HT1080 (cell line): ENCODE results near the gene FAM89A. TPM values are rescaled to one million over a fixed set of nuclear protein-coding genes. Genes with fewer than 3 reads are reported as not detected.
A peak's percentile ranks its signal among the peaks of the same experiment; 100 is the strongest.
"Not testable (repeated sequence)": the region's sequence is repeated elsewhere in the genome, so short reads cannot be mapped to it uniquely, and the experiment has no call there.

ENCODE experiments used
- DNase-seq: peaks from one replicate; pipeline ENCODE4 v3.0.0-alpha.2; 2015; ENCODE audit warnings: low read depth
- total RNA-seq: library from RNA; depleted of rRNA; stranded (reverse); fragments of >200 nt; shearing (Covaris generic); gene quantifications from 2 replicates; pipeline ENCODE4 v1.2.3, GENCODE V29; 2014

The FAM89A gene
- total RNA-seq, 1 experiment from 2014 or later = 14.4 TPM

DNA sequence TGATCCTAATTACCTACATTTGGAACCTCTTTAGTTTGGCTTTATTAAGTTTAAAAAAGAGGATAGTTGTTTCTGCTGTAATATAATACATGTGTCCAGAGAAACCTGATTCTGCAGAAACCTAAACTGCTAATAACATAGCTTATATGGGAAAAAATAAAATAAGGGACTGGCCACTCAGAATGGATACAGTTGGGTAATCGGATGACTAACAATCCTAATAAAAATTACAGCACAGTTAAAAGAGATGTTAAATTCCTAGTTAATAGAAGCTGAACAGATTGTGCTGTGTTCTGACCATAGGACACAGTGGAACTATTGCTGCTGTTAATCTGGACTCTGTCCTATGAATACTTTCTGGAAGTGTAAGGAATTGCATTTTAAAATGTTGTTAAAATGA, 45.2 kb downstream of the FAM89A start:
- no peak for DNase-seq

DNA sequence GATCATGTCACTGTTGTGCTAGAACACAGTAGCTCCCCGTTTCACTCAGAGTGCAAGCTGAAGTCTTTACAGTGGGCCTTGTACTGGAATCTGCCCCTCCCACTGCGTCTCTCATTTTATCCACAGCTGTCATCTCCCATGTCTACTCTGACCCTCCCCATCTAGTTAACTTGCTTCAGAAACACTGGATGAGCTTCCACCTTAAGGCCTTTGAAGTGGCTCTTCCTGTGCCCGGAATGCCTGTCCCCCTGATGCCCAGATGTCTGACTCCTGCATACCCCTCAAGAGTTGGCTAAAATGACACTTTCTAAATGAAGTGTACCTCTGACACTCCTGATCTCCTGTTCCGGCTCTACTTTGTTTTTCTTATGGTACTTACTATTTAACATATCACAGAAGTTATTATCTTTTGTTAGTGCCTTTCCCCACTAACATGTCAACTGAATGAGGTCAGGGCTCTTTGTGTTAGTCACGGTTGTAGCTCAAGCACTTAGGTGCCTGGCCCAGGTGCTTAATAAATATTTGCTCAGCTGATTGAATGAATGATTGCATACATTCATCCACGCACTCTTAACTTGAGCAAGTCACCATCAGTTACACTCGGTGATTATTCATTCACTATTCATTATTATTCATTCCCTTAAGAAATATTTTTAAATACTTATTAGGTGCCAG, 47.8 kb downstream of the FAM89A start:
- DNase-seq = no peak

DNA sequence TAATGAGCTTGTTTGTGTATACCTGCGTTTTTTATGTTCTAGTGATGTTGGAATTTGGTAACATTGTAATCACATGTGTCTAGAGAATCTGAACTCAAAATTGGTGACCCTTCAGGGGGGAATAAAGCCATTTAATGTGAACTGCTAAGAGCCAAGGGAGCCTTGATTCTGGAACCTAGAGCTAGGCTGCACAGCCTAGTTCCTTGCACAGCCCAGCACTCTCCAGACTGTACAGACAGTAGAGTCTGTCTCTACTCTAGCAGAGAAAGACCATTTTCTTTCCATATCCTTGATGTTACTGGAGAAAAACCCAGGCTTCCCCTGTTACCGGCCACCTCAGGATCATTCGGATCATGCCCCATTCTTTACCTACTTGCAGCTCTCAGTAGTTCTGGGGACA, 52.6 kb downstream of the FAM89A start:
- DNase-seq = no peak

DNA sequence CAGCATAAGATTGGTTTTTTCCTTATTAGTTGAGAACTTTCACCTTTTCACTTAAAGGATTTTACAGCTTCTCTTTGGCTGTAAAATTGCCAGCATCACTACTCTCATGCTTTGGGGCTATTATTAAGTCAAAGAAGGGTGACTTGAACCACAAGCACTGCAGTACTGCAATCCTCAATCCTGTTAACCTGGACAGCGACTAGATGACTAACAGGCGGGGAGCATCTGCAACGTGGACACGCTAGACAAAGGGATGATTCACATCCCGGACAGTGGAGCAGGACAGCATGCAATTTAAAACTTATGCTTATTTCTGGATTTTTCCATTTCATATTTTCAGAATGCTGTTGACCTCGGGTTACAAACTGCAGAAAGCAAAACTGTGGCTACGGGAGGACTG, 53.1 kb downstream of the FAM89A start:
- peak; percentile 79 for DNase-seq

DNA sequence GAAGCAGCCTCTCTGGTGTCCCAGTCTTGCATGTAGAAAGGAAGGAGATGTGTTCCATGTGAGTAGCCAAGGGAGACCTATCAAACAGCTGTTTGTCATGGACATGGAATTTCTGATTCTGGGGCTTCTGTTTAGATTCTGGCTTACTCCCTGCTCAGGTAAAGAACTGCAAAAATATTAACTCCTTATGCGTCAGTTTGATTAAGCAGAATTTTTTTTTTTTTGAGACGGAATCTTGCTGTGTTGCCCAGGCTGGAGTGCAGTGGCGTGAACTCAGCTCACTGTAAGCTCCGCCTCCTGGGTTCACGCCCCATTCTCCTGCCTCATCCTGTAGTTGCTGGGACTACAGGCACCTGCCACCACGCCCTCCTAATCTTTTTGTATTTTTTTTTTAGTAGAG, 54.3 kb downstream of the FAM89A start:
- DNase-seq = no peak

DNA sequence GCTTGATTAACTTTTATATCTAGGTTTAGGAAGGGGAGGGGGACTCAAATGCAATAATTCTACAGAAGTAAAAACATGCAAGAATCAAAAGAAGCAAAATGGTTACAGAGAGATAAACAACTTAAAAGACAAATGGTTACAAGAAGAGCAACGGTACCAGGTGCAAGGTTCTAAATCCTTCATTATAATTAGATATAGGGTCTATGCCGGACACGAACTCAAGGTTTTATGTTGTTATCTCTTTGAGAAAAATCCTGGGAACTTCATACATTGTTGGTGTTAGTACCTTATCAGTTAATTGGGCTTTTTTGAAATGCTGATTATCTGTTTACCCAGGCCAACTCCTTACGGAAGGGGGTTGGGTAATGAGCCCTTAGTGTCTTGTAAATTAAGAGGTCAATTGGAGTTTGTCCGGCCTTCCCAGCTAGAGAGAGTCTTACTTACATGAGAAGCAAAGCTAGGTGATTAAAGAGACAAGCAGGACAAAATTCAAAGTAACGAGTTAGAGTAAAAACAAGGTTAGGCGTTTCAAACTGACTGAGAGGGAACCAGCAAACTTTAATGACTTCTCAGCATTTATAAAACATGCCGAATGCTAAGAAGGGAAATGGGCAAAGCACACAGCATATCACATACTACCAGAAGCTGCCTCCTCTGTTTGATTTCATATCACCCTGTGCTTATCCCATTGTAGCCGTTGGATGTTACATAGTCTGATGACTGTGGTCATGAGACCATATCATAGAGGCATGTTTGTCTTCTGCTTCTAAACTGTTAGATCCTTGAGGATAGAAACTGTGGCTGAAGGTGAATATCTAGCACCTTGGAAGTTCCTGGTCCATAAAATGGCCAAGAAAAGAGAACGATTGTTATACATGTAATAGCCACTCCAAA, 55.2 kb downstream of the FAM89A start:
- DNase-seq = not testable (repeated sequence)

DNA sequence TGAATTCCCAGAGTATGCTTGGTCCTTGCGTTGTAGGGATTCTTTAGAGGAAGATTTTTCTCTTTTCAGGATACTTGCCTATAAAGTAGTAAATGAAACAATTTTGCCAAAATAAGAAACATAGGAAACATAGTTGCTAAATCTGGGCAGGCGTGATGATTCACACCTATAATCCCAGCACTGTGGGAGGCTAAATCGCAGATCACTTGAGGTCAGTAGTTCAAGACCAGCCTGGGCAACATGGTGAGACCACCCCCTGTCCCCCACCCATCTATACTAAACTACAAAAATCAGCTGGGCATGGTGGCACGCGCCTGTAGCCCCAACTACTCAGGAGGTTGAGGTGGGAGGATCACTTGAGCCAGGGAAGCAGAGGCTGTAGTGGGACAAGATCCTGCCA, 56.2 kb downstream of the FAM89A start:
- no peak for DNase-seq

DNA sequence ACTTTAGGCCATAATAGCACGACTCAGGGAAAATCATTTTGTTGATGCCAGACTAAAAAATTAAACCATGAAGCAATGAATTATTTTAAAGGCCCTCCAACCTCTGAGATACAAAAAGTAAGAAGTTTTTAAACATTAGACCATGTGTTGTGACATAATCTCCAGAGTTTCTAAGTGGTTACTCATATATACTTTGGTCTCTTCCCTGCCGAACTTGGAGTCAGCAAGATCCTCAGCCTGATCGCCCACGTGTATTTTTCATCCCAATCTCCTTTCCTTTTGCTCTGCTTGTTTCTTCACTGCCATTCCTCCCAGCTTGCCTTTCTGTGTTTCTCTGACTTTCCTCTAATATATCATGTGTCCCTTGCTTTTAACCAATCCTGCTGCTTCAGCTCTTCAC, 57.4 kb downstream of the FAM89A start:
- DNase-seq = no peak

DNA sequence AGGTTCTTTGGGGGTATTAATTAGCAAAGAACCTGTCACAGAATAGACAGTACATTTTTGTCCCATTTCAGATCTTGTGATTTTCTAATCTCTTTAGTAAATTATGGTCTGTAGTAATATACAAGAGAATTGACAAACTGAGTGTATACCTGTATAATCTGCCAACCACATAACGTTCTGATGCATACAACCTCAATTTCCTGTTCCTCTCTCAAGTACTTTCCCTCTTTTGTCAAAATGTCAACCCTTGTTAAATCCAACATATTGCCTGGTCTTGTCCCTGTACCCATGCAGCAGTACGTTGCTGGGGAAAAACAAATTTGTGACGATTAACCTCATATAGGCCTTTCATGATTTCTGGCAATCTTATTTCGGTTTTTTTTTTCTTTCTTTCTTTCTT, 60.1 kb downstream of the FAM89A start:
- no peak for DNase-seq

DNA sequence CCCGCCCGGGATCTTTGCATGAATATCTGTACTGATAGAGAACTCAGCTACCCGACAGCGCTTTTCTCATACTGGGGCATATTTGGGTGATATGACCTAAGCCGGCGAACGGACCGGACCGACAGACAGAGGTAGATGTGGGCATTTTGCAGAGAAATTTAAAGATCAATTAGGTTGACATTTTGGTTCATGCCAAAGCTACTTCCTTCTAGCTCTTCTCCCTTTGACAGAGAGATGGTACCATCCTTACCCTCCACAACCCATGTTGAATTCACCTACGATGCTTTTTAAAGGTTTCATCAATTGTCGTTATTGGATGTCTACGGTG, 60.7 kb downstream of the FAM89A start:
- no peak for DNase-seq

DNA sequence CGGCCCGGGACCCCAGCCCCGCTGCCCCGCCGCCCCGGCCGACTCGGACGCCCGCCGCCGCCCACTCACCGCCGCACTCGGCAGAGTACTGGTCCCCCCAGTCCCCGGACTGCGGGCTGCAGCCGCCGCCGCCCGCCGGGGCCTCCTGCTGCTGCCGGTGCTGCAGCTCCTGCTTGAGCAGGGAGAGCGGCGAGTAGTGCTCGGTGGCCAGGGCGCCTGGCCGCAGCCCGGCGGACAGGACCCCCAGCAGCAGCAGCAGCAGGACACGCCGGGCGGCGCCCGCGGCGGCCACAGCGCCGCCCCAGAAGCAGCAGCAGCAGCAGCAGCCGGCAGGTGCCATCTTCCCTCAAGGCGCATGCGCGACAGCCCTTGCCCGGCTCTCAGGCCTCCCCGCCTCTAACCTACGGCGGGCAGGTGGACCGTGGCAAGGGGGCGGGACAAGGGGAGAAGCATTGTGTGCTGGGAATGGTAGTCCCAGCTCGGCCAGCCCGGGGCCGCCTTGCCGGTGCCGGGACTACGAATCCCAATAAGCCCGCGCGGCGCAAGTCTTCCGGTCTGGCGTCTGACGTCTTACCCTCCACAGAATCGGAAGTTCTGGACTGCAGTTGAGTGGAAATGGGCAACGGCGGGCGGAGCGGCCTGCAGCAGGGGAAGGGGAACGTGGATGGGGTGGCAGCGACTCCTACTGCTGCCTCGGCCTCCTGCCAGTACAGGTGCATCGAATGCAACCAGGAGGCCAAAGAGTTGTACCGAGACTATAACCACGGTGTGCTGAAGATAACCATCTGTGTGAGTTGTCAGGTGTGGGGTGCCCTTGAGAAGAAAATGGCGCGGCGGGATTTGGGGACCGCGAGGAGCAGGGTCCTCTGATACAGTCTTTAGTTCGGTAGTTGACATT, 61.3 kb downstream of the FAM89A start, which contains the start of the genes ARV1 and TTC13:
ARV1 (plus strand) TSS at position 604 of the 898 bp plus-strand sequence; CDS start at position 616, 12 bp downstream.
TTC13 (minus strand) TSS at position 371 of the 898 bp plus-strand sequence; CDS start at position 340, 31 bp downstream.
- DNase-seq = peak; percentile 99

DNA sequence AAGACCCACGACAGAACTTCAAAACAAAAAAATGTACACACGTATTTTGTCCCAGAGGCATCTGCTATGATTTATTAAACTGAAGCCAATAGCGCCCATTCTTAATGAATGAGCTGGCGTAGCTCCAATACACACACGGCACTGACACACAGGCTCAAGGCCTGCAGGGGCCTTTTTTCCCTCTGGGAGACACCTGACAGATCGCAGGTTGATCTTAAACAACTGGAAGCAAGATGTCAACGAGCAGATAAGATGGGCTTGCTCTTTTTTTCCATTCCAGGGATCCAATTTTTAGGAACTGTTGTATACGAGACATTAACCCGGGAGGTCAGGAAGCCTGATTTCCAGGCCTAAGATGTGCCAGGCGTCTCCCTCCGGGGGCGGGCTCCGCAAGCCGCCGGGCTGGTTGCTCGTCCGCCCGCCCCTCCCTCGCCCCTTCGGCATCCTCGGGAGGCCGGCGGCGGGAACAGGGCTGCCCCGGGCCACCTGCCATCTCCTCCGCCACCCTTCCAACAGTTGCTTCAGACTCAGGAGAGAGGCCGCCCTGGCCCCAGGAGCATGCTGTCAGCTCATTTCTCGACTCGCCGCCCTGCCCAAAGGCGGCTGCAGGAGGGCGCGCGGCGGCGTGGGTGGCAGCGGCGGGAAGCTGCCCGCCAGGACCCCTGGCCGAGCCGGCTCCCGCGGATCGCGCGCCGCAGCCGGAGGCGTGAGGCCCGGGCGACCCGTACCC, 62.1 kb downstream of the FAM89A start:
- DNase-seq = peak; percentile 30

DNA sequence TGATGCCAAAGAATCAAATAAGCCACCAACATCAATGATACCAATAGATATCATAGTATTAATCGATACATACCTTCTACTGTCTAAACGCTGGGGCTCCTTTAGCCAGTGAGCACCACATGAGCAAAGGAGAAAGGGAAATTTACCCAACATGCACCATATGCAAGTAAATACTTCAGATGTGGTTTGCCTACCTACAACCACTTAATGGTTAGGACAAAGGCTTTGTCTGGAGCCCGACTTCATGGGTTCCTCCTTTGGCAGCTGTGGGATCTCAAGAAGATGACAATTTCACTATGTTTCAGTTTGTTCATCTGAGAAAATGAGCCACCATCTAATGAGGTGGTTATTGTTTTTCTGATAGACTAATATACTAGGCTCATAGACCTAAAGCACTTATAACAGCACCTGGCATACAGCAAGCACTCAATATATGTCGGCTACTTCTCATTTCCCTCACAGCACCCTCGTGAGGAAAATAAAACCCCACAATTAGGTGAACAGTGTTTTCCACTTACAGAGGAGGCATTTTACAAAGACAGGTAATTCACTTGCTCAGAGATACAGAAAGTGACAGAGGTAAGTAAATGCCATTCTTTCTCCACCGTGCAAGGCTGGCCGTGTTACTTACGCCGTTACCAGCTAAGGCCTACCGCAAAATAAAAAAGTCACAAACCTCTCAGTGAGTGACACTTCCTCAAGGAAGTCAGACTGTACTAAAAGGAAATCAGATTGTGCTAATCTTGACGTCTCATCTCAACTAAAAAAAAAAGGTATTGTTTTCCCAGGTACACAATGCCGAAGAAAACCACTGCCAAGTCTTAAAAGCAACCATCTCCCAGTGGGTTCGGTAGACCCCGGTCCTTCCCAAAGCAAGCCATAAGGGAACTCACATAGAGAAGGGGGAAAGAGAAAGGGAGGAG, 63.0 kb downstream of the FAM89A start:
- no peak for DNase-seq

DNA sequence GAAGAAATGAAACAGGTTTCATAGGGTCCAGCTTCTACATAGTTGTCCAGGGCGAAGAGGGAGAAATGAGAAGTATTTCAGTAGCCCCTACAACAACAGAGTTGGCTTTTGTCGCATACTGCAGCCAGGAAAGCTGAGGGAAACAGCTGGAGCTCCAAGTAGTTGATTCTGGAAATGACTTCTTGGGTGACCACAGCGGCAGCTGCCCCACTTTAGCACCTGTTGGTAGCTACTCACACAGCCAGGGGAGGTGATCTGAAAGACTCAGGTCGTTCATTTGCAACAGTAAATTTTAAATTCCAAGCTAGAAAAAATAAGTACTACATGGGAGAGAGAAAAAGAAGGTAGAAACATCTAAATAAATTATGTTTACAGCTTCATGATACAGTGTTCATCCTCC, 63.7 kb downstream of the FAM89A start:
- no peak for DNase-seq

DNA sequence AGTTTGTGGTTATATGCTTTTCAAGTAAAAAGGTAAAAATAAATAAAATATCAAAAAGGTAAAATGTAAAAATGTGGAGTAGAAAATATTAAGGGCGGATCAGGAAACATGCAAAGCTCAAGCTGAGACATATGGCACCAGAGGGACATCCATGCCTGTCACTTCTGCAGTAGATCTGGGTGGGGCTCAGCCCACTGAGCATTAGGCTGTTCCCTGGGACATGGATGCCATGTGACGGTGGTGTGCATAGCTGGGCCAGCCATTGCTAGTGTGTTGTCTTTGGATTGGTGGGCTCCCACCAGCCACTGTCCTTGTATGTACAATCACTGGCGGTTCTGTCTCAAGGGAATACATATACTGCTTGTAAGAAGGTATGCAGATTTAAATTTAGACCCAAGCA, 64.4 kb downstream of the FAM89A start:
- DNase-seq = no peak

DNA sequence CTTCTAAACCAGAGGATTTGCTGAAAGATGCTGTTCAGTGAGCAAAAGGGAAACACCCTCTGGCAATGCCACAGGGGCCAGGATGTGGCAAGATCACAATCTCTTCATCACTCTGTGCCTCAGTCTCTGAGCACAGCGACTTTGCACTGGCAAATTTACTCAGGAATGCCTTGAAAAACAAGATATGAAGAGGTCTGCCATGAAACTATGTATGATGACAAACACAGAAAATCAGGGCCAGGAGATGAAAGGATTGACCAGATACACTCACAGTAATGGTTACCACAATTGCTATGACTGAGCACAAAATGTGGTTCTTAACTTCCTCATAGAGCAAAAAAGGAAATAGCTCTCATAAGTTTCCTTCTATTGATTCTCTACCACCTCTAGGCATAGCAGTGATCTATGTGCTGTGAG, 67.2 kb downstream of the FAM89A start:
- peak; percentile 38 for DNase-seq

DNA sequence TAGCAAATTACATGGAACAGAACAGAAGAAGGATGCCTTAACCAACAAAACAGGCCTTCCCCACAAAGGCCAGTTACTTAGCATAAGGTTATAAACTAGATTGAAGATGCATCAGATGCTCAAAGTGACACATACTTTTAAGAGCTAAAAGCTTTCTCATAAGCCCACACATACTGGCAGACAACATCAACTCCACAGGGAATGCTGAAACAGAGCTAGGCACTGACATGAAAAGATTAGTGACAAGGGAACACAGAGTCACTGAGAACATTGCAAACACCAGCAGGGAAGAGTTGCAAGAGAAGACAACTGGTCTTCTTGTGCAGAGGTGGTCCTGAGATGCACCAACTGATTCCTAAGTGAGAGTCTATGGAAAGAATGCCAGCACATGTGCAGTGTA, 68.3 kb downstream of the FAM89A start:
- DNase-seq = no peak

DNA sequence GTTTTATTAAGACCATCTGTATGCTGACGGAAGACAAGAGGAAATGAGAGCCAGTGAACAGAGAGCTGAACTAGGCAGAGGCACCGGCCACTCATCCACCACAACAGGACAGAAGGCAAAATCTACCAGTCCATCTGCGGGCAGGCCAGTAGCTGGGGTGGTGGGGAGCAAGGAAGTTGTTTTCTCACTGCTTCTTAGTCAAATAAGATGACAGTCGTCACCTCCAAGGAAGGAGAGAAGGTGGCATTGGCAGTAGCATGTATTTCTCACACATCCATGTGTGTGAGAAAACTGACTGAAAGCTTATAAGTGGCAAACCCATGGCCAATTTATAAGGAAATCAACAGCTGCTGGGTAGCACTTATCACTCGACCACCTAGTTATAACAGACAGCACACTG, 69.6 kb downstream of the FAM89A start:
- no peak for DNase-seq
